ENCODE measurements around the gene SDF4. TPM values are rescaled to one million over a fixed set of nuclear protein-coding genes. Genes with fewer than 3 reads are reported as not detected.

The SDF4 gene
- total RNA-seq, 2 donors from 2014 or later: 85.9 to 95.6 TPM

GRCh38 chr1:1191734-1192133, 40.1 kb downstream of the SDF4 start:
- DNase-seq: no peak
- Mint-ChIP-seq H3K4me3 (no peak overlapping the region), H3K4me1 (no peaks in the 10 kb centered on the region), H3K9me3 (peaks cover 38% of the 10 kb centered on the region), H3K36me3 (ENCODE audit: low read depth) (no peaks in the 10 kb centered on the region), H3K27ac (no peak overlapping the region), H3K27me3 (ENCODE audit: insufficient read depth) (peaks cover 23% of the 10 kb centered on the region)
- Histone ChIP-seq H3K4me3 (ENCODE audit: low read length) (no peak overlapping the region), H3K4me1 (ENCODE audit: control insufficient read depth, insufficient read depth, low read length) (no peaks in the 10 kb centered on the region), H3K9me3 (ENCODE audit: control insufficient read depth, low read length) (peaks cover 28% of the 10 kb centered on the region), H3K9ac (ENCODE audit: extremely low read depth, low read length, poor library complexity, severe bottlenecking) (no peak overlapping the region), H3K36me3 (ENCODE audit: control insufficient read depth, insufficient read depth, low read length) (no peaks in the 10 kb centered on the region), H3K27me3 (ENCODE audit: control insufficient read depth, insufficient read depth, low read length, poor library complexity, severe bottlenecking) (no peaks in the 10 kb centered on the region), H3K27ac (ENCODE audit: low read depth, low read length) (no peak overlapping the region)
- no peak for TF ChIP-seq CTCF (conservative IDR thresholded peaks at IDR 0.05)
- WGBS, 2 experiments (ENCODE audit: insufficient coverage in 1 of 2, insufficient read length in 1 of 2): 89 to 91% methylated on average over 11 of the region's 11 CpGs

GRCh38 chr1:1189111-1189510, 42.7 kb downstream of the SDF4 start:
- peaks cover 20% of the 10 kb centered on the region for H3K9me3 ChIP-seq (ENCODE audit: control insufficient read depth, low read length)
- Mint-ChIP-seq H3K36me3 (ENCODE audit: low read depth) (no peaks in the 10 kb centered on the region), H3K27me3 (ENCODE audit: insufficient read depth) (peaks cover 9% of the 10 kb centered on the region), H3K4me1 (no peaks in the 10 kb centered on the region), H3K9me3 (peaks cover 26% of the 10 kb centered on the region), H3K27ac (no peak overlapping the region), H3K4me3 (no peak overlapping the region)
- H3K27me3 ChIP-seq (ENCODE audit: control insufficient read depth, insufficient read depth, low read length, poor library complexity, severe bottlenecking): no peaks in the 10 kb centered on the region
- WGBS, 2 experiments (ENCODE audit: insufficient coverage in 1 of 2, insufficient read length in 1 of 2): 90 to 91% methylated on average over 4 to 5 of the region's 5 CpGs
- H3K9ac ChIP-seq (ENCODE audit: extremely low read depth, low read length, poor library complexity, severe bottlenecking): no peak overlapping the region
- no peak overlapping the region for H3K27ac ChIP-seq (ENCODE audit: low read depth, low read length)
- no peak overlapping the region for H3K4me3 ChIP-seq (ENCODE audit: low read length)
- no peak for TF ChIP-seq CTCF (conservative IDR thresholded peaks at IDR 0.05)
- DNase-seq: no peak
- no peaks in the 10 kb centered on the region for H3K4me1 ChIP-seq (ENCODE audit: control insufficient read depth, insufficient read depth, low read length)
- no peaks in the 10 kb centered on the region for H3K36me3 ChIP-seq (ENCODE audit: control insufficient read depth, insufficient read depth, low read length)

GRCh38 chr1:1187938-1188337, 43.9 kb downstream of the SDF4 start:
- TF ChIP-seq CTCF (conservative IDR thresholded peaks at IDR 0.05): no peak
- H3K27me3 Mint-ChIP-seq (ENCODE audit: insufficient read depth): peaks cover 9% of the 10 kb centered on the region

More at GRCh38 chr1:1187938-1188337, 43.9 kb downstream of the SDF4 start:
- Histone ChIP-seq H3K27me3 (ENCODE audit: control insufficient read depth, insufficient read depth, low read length, poor library complexity, severe bottlenecking) (no peaks in the 10 kb centered on the region), H3K4me3 (ENCODE audit: low read length) (no peak overlapping the region), H3K4me1 (ENCODE audit: control insufficient read depth, insufficient read depth, low read length) (no peaks in the 10 kb centered on the region), H3K36me3 (ENCODE audit: control insufficient read depth, insufficient read depth, low read length) (no peaks in the 10 kb centered on the region), H3K9ac (ENCODE audit: extremely low read depth, low read length, poor library complexity, severe bottlenecking) (no peak overlapping the region), H3K27ac (ENCODE audit: low read depth, low read length) (no peak overlapping the region), H3K9me3 (ENCODE audit: control insufficient read depth, low read length) (peaks cover 20% of the 10 kb centered on the region)
- Mint-ChIP-seq H3K27ac (no peak overlapping the region), H3K9me3 (peaks cover 24% of the 10 kb centered on the region), H3K36me3 (ENCODE audit: low read depth) (no peaks in the 10 kb centered on the region), H3K4me1 (no peaks in the 10 kb centered on the region), H3K4me3 (no peak overlapping the region)
- DNase-seq: no peak

All from endodermal cell (in vitro differentiated cells).